IPS-NIHi7 (cell line): Measurements from ENCODE around the gene KRTAP25-1.

Experiments
- DNase-seq: peaks from one replicate; pipeline ENCODE4 v3.0.0; 2012; ENCODE audit warnings: mixed read lengths; ENCODE audit errors: extremely low spot score

The KRTAP25-1 gene, protein sequence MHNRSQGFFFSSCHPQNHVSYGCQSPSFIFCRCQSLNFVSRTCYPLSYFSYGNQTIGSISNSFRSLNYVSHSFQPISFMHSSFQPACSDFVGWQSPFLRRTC

DNA sequence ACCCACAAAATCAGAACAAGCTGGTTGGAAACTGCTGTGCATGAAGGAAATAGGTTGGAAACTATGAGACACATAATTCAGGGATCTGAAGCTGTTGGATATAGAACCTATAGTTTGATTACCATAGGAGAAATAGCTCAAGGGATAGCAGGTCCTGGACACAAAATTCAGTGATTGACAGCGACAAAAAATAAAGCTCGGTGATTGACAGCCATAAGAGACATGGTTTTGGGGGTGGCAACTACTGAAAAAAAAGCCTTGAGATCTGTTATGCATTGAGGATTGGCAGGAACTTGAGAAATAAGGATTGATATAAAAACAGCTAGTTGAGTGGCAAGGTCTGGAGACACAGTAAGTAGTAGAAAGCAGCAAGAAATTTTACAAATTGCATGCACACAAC is at the start of gene KRTAP25-1:
Gene KRTAP25-1 (minus strand): TSS at position 300 of the 400 bp plus-strand sequence. CDS start 24 bp downstream, at position 276.
- no peak for DNase-seq

DNA sequence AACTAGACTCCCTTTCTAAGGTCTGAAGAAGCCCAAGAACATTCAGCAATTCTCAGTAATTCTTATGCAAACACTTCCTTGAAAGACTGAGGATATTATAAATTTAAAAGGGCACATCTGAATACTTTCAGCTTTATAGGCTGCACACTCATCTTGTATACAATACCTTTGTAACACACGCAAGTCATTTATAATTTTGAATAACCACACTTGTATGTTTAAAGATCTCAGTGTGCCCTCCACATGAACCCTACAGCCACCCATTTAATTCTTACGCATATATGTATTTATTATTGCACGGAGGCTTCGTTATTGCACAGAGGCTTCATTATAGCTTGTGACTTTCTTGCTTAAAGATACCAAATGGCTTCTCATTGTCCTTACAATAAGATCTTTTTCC is 49.4 kb upstream of the KRTAP25-1 start:
- no peak for DNase-seq

DNA sequence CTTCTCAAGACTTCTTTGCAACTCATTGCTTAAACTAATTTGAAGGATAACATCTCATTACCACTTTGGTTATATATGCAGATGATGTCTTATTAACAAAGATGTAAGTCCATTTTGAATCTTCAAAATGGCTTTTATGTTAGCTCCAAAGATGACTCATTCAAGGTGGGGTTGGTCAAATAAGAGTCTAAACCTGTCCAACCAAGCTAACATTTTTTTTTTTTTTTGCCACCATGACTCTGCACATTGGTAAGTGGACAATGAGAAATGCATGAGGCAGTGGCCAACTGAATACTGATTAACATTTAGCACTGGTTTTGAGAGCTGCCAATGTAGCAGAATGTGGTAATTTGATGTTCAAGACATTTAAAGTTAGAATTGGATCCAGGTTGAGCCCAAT is 48.5 kb upstream of the KRTAP25-1 start:
- DNase-seq: no peak

DNA sequence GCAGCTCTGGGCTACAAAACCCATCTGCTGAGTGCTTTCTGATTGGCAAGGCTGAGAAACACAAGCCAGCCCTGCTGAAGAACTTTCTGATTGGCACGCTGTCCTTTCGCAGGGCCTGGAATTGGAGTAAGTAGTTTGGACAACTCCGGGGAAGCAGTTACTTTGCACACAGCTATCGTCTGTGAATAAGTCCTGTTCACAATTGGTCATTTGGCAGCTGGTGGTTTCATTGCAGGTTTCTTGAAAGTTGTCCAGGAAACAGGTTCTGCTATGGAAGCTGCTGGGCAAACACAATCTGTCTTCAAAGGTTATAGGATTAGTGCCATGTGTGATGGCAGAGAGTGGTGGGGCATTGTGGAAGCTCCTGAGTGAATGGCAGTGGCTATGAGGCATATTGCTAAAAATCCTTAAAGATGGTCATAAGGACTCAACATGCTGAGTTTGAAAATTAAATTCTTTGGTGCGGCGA is 48.0 kb upstream of the KRTAP25-1 start, which contains the start of gene KRTAP27-1:
Gene KRTAP27-1 (minus strand): TSS at position 419 of the 469 bp plus-strand sequence. CDS start 26 bp downstream, at position 393.
- DNase-seq: no peak

DNA sequence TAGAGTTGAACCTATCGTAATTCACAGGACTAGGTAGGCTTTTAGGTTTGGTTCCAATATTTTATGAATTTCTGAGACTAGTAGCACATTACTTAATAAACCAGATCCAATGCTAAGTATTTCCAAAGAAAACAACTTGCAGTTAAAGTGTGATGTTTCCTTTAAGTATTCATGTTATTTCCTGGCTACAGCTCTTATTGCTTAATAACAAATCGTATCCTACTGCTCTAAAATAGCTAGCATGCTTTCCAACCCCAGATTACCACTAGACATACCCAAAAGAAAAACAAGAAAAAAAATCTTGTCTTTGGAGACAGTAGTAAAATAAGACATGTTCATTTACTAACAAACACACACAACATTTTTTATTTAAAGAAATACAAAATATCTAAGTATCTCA is 47.3 kb upstream of the KRTAP25-1 start:
- no peak for DNase-seq

DNA sequence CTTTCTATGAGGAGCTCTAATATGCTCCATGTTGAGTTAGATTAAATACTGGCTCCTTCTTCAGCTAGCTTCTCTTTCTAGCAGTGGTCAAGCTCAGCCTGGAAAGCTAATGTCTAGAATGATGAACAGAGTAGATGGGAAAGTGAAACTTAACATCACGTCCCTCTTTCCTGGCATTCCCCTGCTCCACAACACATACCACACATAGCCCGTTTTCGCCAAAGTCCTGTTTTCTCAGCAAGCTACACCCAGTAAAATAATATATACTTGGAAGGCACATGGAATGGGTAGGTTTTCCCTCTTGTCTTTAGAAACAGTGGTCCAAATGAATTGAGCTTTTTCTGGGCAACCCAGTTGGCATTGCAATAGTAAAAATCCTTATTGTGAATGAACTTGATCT is 44.4 kb upstream of the KRTAP25-1 start:
- DNase-seq: no peak

DNA sequence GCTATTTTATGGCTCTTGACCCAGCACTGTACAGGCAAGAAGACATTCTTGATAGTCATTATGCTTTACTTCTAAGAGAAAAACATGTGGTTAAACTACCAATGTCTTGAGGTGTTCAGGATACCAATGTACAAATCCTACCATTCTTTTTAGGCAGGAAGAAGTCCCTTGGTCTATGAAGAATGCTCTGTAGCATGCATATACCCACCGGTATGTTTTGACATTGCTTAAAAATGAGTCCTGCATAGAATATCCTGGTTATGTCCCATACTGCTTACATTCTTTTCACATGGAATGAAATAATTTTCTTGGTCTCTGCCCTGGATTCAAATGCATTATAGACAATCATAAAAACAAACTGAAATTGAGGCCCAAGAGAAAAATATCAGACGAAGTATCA is 43.4 kb upstream of the KRTAP25-1 start:
- DNase-seq: no peak

DNA sequence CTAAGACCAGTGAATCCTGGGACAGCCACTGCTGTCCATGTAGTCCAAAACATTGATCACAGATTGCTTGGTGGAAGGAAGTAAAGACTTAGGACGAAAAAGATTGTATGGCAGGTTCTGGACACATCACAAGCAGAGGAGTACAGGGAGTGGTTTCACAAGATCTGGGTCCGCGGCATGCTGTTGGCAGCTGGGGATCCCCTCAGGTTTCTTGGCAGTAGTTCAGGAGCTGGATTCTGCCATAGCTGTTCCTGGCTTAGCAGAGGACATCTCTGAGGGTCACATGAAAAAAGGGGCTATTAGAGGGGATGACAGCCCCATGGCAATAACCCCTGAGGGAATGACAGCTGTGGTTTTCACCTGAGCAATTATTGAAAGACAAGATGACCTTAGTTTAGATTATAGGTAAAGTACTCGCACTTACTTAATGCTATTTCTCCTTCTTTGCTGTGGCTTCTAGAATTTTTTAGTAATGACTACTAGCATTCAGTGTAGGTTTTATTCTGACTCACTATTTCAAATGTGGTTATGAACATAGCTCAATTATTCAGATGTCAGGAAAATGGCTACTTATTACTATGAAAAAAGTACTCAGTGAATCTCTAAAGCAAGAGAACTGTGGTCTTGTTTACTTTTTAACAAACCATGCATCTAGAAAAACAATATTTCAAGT is 40.0 kb upstream of the KRTAP25-1 start:
- no peak for DNase-seq

DNA sequence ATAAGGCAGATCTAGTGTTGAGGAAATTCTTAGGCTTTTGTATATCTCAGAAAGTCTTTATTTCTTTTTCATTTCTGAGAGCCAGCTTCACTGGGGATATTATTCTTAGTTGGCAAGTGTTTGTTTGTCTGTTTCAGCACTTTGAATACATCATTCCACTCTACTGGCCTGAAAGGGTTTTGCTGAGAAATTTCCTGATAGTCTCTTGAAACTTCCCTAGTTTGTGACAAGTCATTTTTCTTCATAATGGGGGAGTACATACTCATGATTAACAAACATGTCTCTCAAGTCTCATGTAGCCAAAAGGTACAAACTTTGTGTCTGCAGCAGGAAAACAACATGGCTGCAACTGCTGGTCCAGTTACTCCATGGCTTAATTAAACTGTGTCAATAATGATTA is 37.1 kb upstream of the KRTAP25-1 start:
- no peak for DNase-seq

DNA sequence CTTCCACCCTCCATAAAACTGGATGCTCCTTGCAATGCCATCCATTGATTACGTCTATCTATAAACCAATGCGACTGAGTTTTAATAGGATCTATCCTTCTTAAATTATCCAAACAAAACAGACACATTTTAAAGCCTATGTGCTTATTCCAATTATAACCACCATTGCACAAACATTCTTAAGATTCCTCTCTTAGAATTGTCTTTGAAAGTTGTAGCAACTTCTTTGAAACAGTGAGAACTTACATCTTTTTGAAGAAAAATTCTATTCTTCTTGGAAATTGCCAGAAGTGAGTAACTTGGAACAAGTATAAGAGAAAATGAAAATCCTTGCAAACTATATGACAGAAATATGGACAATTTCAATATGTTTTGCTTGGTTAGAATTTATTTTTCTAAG is 30.9 kb upstream of the KRTAP25-1 start, which contains the start of gene KRTAP26-1:
Gene KRTAP26-1 (minus strand): TSS at position 101 of the 400 bp plus-strand sequence. CDS start 280 bp downstream, outside the sequence.
- no peak for DNase-seq

DNA sequence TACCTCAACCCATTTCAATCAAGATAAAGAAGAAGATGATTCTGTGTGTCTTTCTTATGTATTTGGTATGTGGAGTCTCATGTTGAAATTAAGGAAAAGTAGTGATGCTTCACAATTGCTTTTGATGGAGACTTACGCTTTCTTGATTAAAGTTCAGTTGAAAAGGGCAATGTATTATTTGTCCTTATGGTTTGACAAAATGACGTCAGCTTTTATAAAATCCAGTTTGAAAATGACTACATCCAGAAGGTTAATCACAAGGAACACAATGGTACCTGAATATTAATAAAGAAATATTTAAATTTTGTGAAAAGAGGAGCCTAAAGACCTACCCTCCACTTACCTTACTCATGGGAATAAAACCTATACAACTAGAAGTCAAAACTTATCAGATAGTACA is 26.4 kb upstream of the KRTAP25-1 start:
- no peak for DNase-seq

DNA sequence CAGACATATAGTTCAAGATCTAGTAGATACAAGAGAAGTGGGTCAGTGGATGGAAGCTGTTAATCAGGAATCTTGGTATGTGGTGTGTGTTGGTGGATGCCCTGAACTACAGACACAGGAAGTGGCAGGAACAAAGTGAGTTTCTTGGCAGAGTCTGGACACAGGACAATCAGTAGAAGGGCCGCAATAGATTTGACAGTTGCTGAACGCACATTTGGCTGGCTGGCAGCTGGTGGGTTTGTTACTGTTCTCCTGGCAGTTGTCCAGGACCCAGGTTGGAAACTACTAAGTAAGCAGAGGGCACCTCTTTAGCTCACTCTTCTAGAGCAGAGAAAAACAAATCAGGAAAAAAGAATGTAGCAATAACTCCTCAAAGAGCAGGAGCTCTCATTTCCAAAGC is 17.6 kb upstream of the KRTAP25-1 start:
- no peak for DNase-seq

DNA sequence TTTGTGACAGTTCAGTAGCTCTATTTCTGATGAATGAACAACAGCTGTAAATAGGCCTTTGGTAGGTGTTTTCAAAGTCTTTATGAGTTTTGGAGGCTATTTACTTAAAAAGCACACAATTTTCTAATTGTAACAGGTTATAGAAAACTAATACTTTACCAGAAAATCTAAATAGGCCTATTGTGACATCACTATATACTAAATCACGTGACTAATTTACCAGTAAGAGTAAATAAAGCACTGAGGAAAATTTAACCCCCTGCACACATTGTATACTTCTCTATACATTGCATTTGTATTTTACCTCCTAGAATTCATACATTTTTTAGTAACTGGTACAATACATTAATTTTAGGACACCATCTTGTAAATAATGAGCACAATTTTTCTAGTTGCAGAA is 15.8 kb upstream of the KRTAP25-1 start:
- DNase-seq: no peak

DNA sequence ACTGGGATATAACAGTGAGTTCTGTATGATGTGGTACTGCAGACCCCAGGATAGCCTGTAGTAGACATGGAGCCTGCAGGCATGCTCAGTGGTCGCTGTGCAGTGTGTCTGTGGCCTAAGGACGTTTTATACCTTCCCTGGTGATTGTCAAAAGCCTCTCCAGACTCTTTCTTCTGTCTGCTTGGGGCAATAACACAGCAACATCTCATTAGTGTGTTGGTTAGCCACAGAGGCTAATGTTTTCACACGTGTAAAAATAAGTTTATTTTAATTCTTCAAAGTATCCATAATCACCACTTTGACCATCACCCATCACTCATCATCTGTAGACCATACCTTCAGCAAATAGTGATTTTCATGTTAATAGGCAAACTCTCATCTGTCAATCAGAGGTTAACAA is 6.5 kb downstream of the KRTAP25-1 start, which contains the start of gene KRTAP24-1:
Gene KRTAP24-1 (minus strand): TSS at position 101 of the 400 bp plus-strand sequence. CDS start 18 bp downstream, at position 83.
- DNase-seq: no peak

DNA sequence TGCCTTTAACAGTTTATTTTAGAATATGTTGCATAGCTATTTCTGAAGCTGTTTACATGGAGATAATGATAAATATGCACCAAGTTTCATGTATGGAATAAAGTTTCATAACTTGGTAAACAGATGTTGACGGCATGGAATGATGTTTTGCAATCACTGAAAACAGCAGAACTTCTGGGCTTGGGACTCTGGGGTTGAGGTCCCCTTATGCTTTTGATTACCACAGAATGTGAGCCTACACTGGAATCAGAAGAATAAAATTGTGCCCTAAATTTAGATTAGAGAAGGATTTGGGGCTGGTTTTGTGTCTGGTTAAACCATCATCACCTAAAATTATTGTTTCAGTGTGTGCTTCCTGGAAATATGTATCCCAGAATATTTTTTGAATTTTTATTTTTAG is 17.7 kb downstream of the KRTAP25-1 start:
- DNase-seq: no peak

DNA sequence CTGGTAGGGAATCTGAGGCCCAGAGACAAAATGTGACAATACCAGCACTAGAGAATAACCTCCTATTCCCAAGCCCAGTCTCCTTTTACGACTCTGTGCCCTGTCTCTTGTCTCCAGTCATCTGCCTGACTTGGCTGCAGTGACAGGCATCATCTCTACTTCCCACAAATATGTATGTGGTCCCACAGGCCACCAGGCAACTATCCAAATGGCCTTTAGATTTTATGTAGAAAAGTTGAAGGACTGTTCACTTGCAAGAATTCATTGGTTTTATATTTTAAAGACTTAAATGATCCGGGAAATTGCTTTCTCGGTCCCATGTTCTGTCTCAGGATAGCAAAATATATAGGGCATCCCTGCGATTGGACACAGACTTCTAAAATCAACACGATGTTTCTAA is 18.2 kb downstream of the KRTAP25-1 start:
- no peak for DNase-seq

DNA sequence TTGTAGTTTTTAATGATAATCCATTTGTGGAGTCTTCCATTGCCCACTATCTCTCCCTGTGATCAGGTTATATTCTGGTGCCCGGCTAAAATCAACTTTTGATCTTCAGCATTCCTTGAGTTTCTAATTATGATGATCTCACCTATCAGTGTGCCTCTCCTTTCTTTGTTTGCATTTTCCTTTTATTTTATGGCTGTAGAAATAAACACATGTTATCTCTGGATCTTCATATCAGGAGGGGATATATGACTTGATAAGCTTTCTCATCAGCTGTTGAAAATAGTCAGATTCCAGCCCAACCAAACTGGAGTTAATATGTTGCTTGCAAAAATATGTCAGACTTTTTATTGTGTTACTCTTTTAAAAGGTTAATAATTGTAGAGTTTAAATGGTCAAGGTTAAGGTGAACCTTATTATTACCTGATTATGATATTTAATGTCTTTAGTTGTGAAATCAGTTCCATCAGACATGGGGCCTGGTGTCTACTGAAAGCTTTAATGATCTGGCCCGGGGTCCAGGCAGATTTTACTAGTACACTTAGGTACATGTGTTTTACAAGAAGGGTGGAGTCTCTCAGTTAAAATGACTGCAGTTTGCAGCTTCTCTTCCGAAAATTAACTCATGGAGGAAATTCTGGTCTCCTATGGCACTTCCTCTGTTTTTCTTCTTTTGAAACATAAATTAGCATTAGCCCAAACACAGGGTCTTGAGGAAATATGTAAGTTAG is 19.3 kb downstream of the KRTAP25-1 start:
- DNase-seq: no peak

DNA sequence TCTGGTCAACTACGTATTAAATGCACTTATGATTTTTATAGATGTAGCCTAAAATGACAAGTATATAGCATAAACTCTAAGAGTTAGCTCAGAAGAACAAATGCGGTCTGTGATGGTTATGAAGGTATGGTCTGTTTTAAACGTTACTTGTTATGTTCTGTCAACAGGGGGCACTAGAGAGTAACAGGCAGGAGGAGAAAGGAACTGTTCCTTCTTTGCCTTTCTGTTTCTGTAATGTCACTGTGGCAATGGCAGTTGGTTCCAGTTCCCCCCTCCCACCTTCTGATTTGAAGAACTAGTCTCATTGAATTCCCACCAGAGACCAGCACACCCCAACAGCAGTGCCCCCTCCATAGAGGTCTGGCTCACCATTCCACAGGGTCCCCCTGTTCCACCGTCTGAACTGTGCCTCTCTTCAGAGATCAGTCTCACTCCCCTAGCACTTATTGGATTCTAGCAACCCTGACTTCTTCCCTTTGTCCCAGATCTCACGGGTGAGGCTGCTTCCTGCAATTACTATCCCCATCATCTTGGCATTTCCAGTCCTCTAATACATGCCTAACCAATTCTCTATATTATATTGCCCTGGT is 20.6 kb downstream of the KRTAP25-1 start:
- DNase-seq: peak; percentile 74

DNA sequence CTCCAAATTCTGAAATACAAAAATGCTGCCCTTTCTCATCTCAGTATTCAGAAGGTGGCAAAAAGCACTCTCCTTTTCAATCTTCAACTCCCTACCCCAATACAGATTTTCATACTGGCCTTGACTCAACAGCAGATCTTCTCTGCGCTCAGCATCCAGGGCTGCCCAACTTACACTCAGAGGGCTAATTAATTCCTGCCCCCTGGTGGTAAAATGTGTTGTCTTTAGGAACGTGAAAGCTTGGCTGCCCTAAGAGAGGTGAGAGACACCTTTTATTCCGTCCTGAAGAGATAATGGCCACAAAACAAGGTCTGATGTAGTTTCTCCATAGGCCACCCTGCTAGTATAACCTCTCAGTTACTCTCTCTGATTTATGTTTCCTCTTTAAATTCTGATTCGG is 31.5 kb downstream of the KRTAP25-1 start:
- DNase-seq: peak; percentile 73

DNA sequence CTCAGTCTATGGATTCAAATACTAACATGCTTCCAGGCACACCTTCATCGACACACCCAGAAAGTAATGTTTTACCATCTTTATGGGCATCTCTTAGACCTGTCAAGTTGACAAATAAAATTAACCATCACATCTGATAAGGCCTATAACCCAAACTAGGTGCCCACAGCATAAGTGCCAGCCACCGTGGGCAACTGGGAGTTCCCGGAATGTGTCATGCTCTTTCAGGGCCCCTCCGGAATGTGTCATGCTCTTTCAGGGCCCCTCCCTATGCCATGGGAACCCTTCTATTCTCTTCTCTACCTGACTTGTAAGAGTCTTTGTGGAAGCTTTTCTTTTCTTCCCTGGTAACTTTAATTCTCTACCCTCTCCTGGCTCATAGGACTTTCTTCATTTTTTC is 33.2 kb downstream of the KRTAP25-1 start:
- no peak for DNase-seq

DNA sequence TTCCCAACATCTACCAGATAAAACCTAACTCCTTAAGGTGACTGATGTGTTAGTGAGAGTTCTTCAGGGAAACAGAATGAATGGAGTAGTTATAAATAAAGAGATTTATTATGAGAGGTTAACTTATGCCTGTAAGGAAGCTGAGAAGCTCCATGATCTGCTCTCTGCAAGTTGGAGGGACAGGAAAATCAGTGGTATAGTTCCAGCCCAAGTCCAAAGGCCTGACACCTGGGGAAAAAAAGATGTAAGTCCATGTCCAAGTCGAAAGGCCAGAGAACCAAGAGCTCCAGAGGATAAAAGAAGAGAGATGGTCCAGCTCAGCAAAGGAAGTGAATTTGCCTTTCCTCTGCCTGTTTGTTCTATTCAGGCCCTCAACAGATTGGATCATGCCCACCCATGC is 33.6 kb downstream of the KRTAP25-1 start:
- no peak for DNase-seq

DNA sequence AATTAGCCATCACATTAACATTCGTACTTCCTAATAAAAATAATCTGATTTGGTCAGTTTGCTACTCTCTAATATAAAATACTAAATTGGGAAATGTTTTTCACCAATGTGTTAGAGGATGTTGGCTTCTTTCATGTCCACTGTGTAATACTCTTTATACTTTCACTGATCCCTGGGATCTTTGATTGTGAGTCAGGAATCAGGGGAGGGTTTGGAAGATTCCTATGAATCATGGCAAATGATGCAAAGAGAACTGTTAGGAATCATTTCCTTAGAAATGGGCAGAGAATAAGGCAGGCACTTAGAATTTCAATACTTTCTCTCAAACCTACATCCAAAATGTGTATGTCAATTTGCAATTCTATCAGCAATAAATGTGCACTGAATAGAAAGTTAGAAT is 37.5 kb downstream of the KRTAP25-1 start:
- DNase-seq: no peak
